ENCODE results near the gene ALG1L2.
"Not testable (repeated sequence)": the region's sequence is repeated elsewhere in the genome, so short reads cannot be mapped to it uniquely, and the experiment has no call there.

The ALG1L2 gene

DNA sequence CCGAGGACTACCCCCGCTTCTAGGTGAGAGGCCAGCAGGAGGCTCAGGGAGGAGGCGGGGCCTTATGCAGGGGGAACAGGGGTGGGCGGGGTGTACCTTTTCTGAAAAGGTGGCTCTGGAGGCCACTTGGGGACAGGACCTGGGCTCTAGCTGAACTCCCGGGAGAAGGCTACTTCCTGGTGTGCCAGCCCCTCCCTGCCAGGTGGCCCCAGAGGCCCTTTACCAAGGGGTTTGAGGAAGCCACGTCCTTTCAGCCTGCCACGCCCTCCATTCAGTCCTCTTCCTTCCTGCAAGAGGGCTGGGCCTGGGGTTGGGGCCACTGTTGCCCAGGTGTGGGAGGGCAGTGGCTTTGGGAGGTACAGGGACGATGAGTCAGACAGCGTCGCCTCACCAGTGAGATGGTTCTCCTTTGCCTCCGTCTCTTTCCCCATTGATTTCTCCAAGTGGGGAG is 12.9 kb downstream of the ALG1L2 start:
- DNase-seq = not testable (repeated sequence)

DNA sequence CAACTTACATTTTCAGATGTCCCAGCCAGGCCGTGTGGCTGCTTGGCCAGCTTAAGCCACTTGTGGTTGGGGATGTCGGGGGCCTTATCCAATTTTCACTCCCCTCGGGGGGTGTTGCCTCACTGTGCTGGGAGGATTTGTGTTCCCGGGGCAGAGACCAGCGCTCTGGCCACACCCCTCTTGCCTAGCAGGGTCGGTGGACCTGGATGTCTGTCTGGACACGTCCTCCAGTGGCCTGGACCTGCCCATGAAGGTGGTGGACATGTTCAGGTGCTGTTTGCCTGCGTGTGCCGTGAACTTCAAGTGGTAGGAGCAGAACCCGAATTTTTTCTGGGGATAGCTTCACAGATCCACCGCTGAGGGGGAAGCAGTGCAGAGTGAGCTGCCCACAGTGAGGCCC is 14.2 kb downstream of the ALG1L2 start:
- not testable (repeated sequence) for DNase-seq

DNA sequence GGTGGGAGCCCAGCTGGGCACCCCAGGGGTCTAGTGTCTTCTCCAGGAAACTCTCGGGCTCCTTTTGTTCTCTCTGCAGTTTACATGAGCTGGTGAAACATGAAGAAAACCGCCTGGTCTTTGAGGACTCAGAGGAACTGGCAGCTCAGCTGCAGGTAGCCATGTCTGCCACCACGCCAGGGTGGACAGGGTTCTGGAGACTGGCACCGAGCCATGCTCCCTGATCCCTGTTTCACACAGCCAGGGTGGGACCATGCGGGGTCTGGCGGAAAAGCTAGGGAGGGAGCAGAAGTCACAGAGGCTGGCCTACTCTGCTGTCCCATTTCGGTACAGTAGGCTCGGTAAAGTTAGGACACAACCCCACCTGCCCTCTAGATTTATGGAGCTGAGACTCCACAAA is 15.5 kb downstream of the ALG1L2 start:
- not testable (repeated sequence) for DNase-seq

DNA sequence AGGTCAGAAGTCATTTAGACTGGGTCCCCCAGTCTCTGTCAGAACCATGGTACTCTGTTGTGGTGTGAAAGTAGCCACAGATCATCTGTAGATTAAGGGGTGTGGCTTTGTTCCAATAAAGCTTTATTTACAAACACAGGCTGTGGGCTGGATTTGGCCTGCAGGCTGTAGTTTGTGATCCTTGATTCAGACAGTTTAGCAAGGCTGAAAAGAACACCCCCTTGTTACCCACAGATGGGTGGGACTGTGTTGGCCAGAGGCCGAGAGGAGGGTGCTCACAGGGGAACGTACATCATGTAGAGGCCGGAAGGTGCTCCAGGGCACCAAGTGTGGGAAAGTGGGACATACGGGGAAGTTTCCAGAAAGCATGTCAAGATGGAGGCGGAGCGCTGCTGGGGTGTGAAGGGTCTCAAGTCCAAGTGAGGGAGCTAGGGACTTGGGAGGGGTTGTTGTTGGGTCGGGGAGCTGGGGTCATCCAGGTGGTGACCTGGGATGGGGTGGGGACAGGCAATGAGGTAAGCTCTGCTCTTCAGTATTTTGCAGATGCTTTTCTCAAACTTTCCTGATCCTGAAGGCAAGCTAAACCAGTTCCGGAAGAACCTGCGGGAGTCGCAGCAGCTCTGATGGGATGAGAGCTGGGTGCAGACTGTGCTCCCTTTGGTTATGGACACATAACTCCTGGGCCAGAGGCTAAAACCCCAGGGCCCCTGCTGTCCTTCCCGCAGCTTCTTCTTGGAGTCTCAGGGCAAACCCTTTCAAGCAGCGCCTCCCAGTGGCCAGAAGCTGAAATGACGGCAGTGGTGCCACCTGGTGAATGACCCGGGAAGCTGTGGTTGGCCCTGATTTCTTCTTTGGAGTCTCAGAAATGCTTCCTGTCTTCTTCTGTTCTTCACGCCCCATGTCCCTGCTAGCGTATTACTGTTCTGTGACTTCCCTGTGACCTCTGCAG is 16.3 kb downstream of the ALG1L2 start:
- DNase-seq = peak; percentile 29

DNA sequence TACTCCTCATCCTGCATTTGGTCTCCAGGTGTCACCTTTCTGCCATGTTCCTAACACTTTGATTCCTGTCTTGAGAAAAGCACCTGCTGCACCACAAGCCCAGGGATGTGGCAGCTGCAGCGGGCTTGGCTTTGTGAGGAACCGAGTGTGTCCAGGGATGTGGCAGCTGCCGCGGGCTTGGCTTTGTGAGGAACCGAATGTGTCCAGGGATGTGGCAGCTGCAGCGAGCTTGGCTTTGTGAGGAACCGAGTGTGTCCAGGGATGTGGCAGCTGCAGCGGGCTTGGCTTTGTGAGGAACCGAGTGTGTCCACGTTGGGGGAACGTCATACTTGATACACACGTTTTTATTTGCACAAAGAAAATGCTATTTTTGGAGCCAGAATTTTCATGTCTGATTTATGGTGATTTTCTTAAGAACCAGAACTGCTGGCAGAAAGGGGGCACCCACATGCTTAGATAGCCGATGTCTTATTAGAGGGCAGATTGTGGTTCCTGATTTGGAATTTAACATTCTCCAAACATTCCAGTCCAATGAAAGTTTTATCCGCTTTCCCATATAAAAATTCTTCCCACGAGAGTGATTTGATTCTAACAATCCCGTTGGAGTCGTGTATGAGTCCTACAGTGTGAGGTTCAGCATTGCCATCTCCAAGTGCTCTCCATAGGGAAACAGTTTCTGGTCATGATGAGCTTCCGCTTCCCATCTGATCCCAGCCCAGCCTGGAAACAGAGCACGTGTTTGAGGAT is 17.2 kb downstream of the ALG1L2 start:
- DNase-seq = not testable (repeated sequence)

DNA sequence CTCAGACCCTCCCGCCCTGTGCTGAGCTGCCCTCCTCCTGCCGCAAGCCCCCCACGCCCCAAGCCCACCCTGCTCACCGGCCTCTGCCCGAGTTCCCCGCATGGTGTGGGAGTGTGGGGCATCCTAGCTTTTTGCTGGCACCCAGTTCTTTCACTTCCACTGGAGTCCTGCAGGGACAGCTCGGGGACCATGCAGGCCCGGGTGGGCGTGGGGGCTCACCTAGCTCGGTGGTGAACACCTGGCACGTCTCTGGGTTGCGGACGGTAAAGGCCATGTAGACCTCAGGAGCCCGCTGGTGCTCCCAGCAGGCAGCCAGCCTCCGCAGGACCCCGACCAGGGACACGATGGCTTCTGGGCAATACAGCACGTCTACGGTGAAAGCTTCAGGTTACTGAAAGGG is 20.9 kb downstream of the ALG1L2 start:
- DNase-seq = not testable (repeated sequence)

DNA sequence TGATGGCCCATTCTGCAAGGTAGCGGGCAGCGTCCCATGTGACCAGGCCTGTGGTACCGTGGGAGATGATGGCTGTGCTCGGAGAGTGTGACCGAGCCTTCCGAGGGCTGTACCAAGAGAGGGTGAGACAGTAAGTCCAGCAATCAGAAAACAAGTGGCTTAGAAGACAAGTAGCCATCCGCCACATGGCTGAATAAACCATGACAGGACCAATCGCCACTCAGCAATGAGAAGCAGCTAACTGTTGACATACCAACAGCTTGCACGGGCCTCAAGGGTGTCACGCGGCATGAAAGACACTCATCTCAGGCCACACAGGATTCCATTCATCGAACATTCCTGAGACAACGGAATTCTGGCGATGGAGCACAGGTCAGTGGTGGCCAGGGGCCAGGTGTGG is 22.6 kb downstream of the ALG1L2 start:
- DNase-seq = not testable (repeated sequence)

DNA sequence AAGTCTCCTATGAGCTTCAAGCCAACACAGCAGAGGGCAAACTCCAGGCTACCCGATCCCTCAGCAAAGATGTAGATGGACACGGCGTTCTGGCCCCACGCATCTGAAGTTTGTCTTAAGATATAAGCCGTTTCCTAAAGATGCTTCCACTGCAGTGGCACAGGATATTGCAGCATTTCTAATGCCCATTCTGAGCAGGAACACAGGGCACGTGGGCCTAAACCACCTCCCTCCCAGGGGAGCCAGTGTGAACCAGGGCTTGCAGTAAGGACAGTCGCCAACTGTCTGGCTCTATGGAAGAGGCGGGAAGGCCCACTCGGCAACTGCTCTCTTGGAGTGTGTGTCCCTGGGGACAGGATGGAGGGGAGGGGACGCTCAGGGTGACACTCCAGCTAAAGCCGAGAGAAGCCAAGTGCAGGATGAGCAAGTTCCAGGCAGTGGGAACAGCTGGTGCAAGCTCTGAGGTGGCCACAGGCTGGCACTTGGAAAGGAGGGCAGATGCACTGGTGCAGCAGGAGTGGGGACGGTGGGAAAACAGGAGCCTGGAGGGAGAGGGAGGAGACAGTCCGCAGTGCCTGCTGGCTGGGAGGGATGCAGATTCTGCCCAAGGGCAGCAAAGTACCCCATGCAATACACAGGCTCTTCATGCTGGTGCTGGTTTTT is 25.8 kb downstream of the ALG1L2 start:
- DNase-seq = not testable (repeated sequence)

DNA sequence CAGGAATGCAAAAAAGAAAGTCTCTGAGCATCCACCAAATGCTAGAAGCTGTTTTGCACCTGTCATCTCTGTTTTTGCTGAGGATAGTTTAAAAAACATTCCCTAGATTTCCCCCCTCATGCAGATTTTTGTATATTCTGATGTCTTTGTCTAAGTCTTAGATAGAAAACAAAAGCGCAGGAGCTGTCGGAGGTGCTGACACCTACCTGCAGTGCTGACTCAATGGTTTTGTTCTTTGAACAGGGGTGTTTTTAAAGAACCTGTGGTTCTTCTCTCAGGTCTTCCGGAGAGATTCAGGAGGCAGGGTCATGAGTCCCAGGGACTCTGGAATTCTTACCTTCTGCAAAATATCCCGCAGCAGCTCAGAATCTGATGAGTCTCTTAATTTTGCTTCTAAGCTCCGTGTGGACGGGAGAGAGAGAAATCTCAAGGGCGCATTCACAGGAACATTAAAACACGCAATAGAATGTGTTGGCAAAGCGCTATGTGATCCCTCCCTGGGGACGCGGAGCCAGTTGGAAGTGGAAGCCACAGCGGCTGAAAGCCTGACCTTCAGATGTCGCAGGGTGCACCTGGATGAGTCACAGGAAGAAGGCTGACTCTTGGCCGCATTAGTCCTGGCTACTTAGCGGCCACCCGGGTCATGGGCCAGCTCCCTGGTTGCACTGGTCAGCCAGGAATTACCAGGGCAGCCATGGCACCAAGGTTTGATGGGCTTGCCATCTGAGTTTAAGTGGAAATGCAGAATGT is 27.4 kb downstream of the ALG1L2 start:
- DNase-seq = not testable (repeated sequence)

DNA sequence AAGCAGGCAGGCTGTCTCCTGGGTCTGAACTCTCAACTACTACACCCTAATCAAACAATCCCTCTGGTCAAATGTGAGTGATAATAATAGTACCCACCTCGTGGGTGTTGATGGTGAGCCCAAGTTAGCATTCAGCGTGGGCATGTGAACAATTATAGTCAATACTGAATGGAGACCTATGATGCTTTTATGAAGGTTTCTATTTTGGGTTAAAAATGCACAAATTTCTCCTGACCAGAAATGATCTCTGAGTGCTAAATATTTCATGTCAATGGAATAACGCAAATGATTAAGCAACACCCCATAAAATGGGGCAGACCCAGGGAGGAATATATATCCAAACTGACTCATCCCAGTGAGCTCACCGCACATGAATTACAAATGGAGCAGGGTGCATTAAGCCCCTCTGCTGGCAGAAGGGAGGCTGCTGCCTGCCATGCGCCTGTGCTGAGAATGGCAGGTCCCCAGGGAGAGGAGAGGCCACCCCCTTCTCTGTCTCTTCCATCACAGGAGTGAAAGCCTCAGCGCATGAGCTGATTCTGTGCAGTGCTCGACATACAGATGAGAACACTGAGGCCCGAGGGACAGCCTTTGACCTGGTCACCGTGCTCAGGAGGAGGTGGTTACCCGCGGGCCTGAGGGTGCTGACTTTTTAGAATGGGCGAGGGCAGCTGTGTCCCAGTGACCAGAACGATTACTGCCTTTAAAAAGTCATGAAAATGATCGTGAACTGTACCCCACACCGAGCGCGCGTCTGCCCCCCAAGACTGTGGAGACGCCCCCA is 28.9 kb downstream of the ALG1L2 start:
- DNase-seq = peak; percentile 29

DNA sequence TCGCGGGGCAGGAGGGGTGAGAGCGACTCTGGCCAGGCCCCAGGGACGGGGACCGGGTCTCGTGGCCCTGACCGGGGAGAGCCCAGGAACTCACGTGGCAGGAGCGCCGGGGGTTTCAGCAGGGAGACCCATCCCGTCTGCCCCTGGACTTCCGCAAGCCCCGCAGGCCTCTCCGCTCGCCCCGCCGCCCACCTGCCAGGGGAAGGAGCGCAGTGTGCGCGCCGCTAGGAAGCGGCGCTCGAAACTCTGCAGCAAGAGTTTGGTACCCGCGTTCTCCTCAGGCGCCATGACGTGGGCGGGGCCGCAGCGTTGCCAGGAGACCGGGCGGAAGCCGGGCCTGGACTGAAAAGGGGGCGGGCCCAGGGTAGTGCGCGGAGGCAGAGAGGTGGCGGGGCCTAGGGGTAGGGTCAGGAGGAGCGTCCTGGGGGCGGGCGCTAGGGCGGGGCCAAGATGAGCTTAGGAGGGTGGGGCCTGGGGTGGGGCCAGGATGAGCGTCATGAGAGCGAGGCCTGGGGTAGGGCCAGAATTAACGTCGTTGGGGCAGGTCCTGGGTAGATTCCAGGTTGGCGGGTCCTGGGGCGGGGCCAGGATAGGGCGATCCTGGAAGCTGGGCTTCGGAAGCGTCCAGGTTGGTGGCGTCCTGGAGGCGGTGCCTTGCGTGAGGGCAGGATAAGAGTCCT is 29.7 kb downstream of the ALG1L2 start:
- DNase-seq = peak; percentile 99

DNA sequence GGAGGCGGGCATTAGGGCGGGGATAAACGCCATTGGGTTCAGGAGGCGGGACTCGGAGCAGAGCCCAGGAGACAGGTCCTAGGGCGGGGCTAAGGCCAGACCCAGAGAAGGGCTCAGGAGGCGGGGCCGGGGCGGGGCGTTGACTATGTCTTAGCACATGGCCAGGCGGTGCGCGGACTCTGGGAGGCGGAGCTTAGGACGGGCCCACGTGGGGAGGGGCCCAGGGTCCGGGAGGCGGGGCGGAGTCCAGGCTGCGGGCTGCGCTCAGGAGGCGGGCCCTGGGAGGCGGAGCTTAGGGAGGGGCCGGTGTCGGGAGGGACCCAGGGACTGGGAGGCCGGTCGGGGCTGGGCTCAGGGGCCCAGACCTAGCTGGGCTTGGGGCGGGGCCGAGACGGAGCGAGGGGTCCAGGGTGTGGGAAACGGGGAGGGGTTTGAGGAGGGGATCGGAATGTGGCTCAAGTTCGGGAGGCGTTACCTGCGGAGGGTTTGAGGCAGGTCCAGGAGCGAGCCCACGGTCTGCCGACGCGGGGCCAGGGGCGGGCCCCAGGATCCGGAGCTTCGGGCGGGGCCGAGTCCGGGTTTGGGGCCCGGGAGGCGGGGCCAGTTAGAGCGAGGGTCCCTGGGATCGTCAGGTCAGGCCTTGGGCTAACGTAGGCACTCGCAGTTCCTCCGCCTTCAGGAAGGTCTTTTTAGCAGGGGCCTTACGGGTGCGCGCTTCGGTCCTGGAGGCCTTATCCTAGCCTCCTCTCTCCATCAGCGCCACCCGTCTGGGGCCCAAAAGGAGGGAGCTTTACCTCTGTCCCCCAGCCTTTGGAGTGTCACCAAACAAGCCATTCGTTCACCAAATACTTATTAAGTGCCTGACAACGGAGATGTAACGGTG is 30.5 kb downstream of the ALG1L2 start:
- DNase-seq = peak; percentile 100

DNA sequence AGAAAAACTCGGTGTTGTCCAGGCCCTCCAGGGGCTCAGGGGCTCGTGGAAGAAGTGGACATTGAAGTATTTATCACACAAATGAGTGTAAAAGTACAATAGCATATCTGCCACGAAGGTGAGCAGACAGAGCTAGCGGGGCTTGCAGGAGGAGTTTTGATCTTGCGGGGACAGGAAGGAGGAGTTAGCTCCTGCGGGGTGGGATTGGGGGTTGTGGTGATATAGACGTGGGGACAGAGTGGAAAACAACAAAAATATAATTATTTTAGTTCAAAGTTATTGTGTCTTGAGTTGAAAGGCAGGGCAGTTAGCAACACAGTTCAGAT is 31.1 kb downstream of the ALG1L2 start:
- DNase-seq = not testable (repeated sequence)

DNA sequence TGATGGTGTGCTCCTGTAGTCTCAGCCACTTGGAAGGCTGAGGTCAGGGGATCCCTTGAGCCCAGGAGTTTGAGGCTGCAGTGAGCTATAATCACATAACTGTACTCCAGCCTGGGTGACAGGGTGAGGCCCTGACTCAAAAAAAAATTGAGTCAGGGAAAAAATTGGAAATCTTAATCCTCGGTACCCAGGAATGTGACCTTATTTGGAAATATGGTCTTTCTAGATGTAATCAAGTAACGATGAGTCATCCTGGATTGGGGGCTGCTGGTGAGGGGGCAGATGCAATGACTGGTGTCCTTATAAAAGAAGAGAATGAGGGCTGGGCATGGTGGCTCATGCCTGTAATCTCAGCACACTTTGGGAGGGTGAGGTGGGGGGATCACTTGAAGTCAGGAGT is 33.8 kb downstream of the ALG1L2 start:
- DNase-seq = not testable (repeated sequence)

DNA sequence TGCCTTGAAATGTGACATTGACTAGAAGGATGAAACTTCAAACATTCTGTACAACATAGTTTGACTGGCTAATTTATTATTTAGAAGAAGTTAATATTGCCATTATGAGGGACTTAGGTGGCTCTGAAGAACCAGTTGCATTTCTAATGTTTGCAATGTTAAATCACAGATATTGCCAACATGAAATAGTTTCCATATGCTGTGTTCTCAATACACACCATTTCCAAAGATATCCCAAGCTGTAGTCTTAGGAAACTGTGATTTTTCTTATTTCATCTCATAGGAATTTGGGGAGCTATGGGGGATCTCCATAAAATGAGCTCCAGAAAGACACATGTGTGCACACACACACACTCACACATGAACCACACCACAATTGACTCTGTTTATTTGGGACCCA is 36.3 kb downstream of the ALG1L2 start:
- DNase-seq = no peak

DNA sequence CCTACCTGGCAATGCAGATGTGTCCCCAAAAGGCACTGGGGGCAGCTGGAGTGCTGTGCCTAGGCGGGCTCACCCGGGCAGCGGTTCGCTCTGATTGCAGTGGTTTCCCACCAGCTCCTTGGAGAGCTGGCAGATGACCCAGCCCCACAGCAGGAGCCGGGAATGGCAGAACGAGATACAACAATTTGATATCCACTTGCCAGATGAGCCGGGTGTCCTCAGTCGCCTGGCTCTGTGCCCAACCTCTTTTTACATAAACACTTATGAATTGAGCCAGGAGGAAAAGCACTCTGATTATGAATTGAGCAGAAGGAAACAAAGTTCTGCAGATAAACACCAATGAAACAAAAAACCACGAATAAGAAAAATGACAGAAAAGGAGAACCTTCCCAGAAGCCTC is 38.2 kb downstream of the ALG1L2 start:
- DNase-seq = not testable (repeated sequence)

DNA sequence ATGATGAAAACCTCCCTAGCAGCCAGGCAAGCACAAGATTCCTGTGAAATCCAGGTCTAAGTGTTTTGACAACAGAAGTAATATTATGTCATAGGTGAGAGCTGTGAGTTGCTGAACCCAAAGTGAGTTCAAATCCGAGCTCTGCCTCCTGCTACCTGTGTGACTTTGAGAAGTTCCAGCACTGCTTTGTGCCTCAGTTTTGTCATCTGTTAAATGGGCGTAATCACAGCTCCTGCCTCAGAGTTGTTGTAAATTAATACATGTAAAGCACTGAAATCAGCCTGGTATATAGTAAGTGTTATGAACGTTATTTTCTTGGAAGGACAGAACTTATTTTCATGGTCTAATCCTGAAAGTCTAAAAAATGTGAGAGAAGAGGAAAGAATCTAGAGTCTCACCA is 38.7 kb downstream of the ALG1L2 start:
- DNase-seq = not testable (repeated sequence)

DNA sequence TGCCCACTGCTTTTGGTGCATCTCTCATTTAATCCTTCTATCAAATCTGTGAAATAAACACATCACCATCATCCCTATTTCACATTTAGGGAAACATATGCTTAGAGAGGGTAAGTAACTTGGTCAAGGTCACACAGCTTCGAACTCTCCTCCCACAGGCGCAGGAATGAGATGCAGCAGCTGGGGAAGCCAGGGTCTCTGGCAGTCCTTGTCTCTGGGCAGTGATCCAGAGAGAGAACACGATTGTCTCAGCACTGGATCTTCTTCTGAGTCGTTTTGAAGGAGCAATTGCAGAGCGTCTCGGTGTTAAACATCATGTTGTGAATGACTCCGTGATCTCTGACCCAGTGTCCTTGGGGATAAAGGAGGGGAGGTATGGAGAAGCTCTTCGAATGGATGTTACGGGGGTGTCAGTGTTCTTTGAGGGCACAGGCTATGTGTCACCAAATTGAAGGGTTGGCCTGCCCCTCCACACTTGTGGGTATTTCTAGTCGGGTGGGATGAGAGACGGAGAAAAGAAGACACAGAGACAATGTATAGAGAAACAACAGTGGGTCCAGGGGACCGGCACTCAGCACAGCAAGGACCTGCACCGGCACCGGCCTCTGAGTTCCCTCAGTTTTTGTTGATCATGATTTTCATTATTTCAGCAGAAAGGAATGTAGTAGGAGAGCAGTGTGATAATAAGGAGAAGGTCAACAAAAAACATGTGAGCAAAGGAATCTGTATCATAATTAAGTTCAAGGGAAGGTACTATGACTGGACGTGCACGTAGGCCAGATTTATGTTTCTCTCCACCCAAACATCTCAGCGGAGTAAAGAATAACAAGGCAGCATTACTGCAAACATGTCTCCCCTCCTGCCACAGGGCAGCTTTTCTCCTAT is 41.5 kb downstream of the ALG1L2 start:
- not testable (repeated sequence) for DNase-seq

DNA sequence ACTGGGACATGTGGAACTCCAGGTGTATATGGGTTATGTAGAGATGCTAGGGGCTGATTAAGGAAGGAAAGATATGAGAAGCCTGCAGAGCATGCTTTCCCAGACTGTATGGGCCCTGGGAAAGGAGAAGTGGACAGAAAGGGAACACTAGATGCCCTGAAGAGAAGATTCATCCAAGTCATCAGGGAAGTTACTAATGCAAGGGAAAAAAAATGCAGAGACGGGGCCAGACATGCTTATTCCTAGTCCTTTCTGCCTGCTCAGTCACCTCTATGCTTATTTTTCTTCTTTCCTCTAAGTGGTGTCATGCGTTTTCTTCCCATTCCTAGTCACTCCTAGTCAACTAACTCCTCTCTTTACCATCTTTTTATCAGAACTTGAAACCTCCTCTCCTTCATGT is 43.8 kb downstream of the ALG1L2 start:
- DNase-seq = not testable (repeated sequence)

Measured in activated naive CD4-positive, alpha-beta T cell treated with anti-CD3 and anti-CD28 coated beads, Interleukin-2, amount 50 U/mL, for 16 hours (primary cell).